ENCODE data around the gene WNT3.

- TF ChIP-seq CTCF (conservative IDR thresholded peaks at IDR 0.05 in 1 of 2, IDR thresholded peaks at IDR 0.05 in 1 of 2; ENCODE audit: extremely low read depth in 1 of 2, insufficient read depth in 1 of 2, low read depth in 1 of 2, low read length in 2 of 2) (no peak), EZH2 (IDR thresholded peaks at IDR 0.05; ENCODE audit: borderline replicate concordance, low read length) (no peak)
Observed at GRCh38 chr17:46817151-46817900, 1.2 kb downstream of the WNT3 start.

Measured in mammary epithelial cell (primary cell).